Lower leg skin (tissue), 3 donors: Measurements from ENCODE around the gene TMEM109.

ENCODE experiments used
- POLR2A ChIP-seq, 2 donors: fragments of 450-650 bp; IDR thresholded peaks; one replicate each; pipeline ENCODE4 v1.6.1; 2016 to 2017; ENCODE audit warnings: antibody characterized with exemption in 2 of 2, mild to moderate bottlenecking in 1 of 2, moderate library complexity in 1 of 2
- TF ChIP-seq, protein P1 (sequence below), 3 donors: fragments of 450-650 bp; IDR thresholded peaks; one replicate each; pipeline ENCODE4 v1.5.1; 2016; ENCODE audit warnings: antibody characterized with exemption in 3 of 3, mild to moderate bottlenecking in 3 of 3, moderate library complexity in 2 of 3

- TF ChIP-seq, protein P1, sequence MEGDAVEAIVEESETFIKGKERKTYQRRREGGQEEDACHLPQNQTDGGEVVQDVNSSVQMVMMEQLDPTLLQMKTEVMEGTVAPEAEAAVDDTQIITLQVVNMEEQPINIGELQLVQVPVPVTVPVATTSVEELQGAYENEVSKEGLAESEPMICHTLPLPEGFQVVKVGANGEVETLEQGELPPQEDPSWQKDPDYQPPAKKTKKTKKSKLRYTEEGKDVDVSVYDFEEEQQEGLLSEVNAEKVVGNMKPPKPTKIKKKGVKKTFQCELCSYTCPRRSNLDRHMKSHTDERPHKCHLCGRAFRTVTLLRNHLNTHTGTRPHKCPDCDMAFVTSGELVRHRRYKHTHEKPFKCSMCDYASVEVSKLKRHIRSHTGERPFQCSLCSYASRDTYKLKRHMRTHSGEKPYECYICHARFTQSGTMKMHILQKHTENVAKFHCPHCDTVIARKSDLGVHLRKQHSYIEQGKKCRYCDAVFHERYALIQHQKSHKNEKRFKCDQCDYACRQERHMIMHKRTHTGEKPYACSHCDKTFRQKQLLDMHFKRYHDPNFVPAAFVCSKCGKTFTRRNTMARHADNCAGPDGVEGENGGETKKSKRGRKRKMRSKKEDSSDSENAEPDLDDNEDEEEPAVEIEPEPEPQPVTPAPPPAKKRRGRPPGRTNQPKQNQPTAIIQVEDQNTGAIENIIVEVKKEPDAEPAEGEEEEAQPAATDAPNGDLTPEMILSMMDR (IDR thresholded peaks at IDR 0.05): no peak
- no peak for TF ChIP-seq POLR2A (IDR thresholded peaks at IDR 0.05)
Observed at GRCh38 chr11:60932605-60933356, 18.8 kb downstream of the TMEM109 start.
